Measurements from ENCODE around the gene NDUFA5. TPM values are rescaled to one million over a fixed set of nuclear protein-coding genes. Genes with fewer than 3 reads are reported as not detected.

The NDUFA5 gene
- polyA plus RNA-seq, 1 donor (not counting 4 experiments of a cell fraction or from before 2014, with no cell fraction given) = 36.9 TPM

DNA sequence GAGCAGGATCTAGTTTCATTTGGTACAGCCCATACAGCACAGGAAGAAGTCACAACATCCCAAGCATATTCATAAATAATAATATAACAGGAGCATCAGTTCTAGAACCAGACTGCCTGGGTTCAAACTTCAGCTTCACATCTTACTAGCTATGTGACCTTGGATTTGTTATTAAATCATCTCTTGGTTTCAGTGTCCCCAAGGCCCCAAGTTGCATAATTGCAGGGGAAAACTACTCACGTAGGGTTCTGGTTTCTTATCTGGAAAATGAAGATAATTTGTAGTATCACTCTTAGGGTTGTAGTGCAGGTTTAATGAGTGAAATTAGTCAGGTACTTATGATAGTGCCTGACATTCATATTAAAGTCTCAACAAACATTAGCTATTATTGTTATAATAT, 17.7 kb downstream of the NDUFA5 start:
- dilution Hi-C loops (cut with MboI; ENCODE audit: extremely low pct_ligation_motif_present, low sequenced_read_pairs) = no loop called here
- Histone ChIP-seq H3K9ac (ENCODE audit: control insufficient read depth, extremely low read depth, insufficient read depth, low read length) (no peak overlapping the region), H3K4me1 (ENCODE audit: control insufficient read depth, extremely low read depth, insufficient read depth, low read length) (peaks cover 16% of the 10 kb centered on the region), H3K4me3 (ENCODE audit: control insufficient read depth in 2 of 3, extremely low read depth in 1 of 3, insufficient read depth in 2 of 3, low read depth in 1 of 3, low read length in 3 of 3) (no peak overlapping the region), H4K20me1 (ENCODE audit: control insufficient read depth, extremely low read depth, insufficient read depth, low read length) (no peaks in the 10 kb centered on the region), H3K27me3 (ENCODE audit: control insufficient read depth, extremely low read depth, insufficient read depth, low read length) (no peaks in the 10 kb centered on the region), H3K27ac (ENCODE audit: control insufficient read depth, insufficient read depth, low read length) (no peak overlapping the region), H3K36me3 (ENCODE audit: control insufficient read depth in 2 of 2, extremely low read depth in 1 of 2, insufficient read depth in 2 of 2, low read length in 2 of 2) (no peaks in the 10 kb centered on the region), H2AFZ (ENCODE audit: control insufficient read depth, low read length) (no peak overlapping the region), H3K4me2 (ENCODE audit: control insufficient read depth, extremely low read depth, insufficient read depth, low read depth, low read length) (no peak overlapping the region), H3K79me2 (ENCODE audit: control insufficient read depth, insufficient read depth, low read length) (no peaks in the 10 kb centered on the region), H3K9me3 (ENCODE audit: control insufficient read depth, low read depth, low read length) (no peaks in the 10 kb centered on the region), H3K9me1 (ENCODE audit: control insufficient read depth, extremely low read depth, insufficient read depth, low read length) (no peaks in the 10 kb centered on the region)
- DNase-seq (ENCODE audit: low read depth, low spot score) = no peak
- TF ChIP-seq, protein P1, sequence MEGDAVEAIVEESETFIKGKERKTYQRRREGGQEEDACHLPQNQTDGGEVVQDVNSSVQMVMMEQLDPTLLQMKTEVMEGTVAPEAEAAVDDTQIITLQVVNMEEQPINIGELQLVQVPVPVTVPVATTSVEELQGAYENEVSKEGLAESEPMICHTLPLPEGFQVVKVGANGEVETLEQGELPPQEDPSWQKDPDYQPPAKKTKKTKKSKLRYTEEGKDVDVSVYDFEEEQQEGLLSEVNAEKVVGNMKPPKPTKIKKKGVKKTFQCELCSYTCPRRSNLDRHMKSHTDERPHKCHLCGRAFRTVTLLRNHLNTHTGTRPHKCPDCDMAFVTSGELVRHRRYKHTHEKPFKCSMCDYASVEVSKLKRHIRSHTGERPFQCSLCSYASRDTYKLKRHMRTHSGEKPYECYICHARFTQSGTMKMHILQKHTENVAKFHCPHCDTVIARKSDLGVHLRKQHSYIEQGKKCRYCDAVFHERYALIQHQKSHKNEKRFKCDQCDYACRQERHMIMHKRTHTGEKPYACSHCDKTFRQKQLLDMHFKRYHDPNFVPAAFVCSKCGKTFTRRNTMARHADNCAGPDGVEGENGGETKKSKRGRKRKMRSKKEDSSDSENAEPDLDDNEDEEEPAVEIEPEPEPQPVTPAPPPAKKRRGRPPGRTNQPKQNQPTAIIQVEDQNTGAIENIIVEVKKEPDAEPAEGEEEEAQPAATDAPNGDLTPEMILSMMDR (optimal IDR thresholded peaks at IDR 0.05 in 1 of 3, IDR thresholded peaks at IDR 0.05 in 1 of 3, conservative IDR thresholded peaks at IDR 0.05 in 1 of 3; ENCODE audit: extremely low read depth in 1 of 3, insufficient read depth in 2 of 3, low read length in 3 of 3) = no peak
- TF ChIP-seq EZH2 (IDR thresholded peaks at IDR 0.05; ENCODE audit: low read length) = no peak
- FAIRE-seq = no peak

DNA sequence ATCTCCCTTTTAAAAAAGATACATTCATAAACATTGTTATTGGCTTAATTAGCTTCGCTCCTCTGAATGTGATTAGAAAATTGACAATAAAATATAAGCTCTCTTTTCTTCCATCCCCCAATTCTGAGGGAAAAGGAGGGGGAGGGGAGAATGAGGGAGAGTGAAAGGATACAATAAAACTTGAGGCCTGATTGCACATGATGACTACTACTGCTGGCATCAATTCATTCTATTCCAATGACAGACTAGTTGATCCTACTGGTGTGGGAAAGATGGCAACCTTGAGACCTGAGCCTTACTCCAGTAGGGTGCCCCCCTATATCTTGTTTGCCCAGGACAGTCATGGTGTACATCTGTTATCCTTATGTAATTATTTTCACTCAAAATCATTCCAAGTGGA, 18.7 kb downstream of the NDUFA5 start:
- H2AFZ ChIP-seq (ENCODE audit: control insufficient read depth, low read length) = no peak overlapping the region
- no peaks in the 10 kb centered on the region for H3K36me3 ChIP-seq (ENCODE audit: control insufficient read depth in 2 of 2, extremely low read depth in 1 of 2, insufficient read depth in 2 of 2, low read length in 2 of 2)
- no peaks in the 10 kb centered on the region for H3K79me2 ChIP-seq (ENCODE audit: control insufficient read depth, insufficient read depth, low read length)
- dilution Hi-C loops (cut with MboI; ENCODE audit: extremely low pct_ligation_motif_present, low sequenced_read_pairs) = no loop called here
- peaks cover 4% of the 10 kb centered on the region for H3K27me3 ChIP-seq (ENCODE audit: control insufficient read depth, extremely low read depth, insufficient read depth, low read length)
- no peaks in the 10 kb centered on the region for H4K20me1 ChIP-seq (ENCODE audit: control insufficient read depth, extremely low read depth, insufficient read depth, low read length)
- FAIRE-seq (no peak), DNase-seq (ENCODE audit: low read depth, low spot score) (no peak)
- no peak overlapping the region for H3K9ac ChIP-seq (ENCODE audit: control insufficient read depth, extremely low read depth, insufficient read depth, low read length)
- no peak overlapping the region for H3K27ac ChIP-seq (ENCODE audit: control insufficient read depth, insufficient read depth, low read length)
- no peaks in the 10 kb centered on the region for H3K9me3 ChIP-seq (ENCODE audit: control insufficient read depth, low read depth, low read length)
- H3K4me3 ChIP-seq (ENCODE audit: control insufficient read depth in 2 of 3, extremely low read depth in 1 of 3, insufficient read depth in 2 of 3, low read depth in 1 of 3, low read length in 3 of 3) = no peak overlapping the region
- H3K4me2 ChIP-seq (ENCODE audit: control insufficient read depth, extremely low read depth, insufficient read depth, low read depth, low read length) = no peak overlapping the region
- peaks cover 19% of the 10 kb centered on the region for H3K4me1 ChIP-seq (ENCODE audit: control insufficient read depth, extremely low read depth, insufficient read depth, low read length)
- TF ChIP-seq, protein P1 (optimal IDR thresholded peaks at IDR 0.05 in 1 of 3, IDR thresholded peaks at IDR 0.05 in 1 of 3, conservative IDR thresholded peaks at IDR 0.05 in 1 of 3; ENCODE audit: extremely low read depth in 1 of 3, insufficient read depth in 2 of 3, low read length in 3 of 3) = no peak
- TF ChIP-seq EZH2 (IDR thresholded peaks at IDR 0.05; ENCODE audit: low read length) = no peak
- H3K9me1 ChIP-seq (ENCODE audit: control insufficient read depth, extremely low read depth, insufficient read depth, low read length) = no peaks in the 10 kb centered on the region
